HEK293 (cell line): ENCODE measurements around the gene CEBPA.

Experiments
- ELK4 ChIP-seq: IDR thresholded peaks from 2 replicates; pipeline ENCODE4 v1.6.1; 2011; ENCODE audit warnings: mild to moderate bottlenecking, low read depth, low read length, borderline replicate concordance
- IKZF3 ChIP-seq: fragments of 450-650 bp; IDR thresholded peaks from 2 replicates; pipeline ENCODE4 v1.5.0; 2018; ENCODE audit warnings: missing biosample characterization, mild to moderate bottlenecking, missing genetic modification characterization, moderate library complexity
- KLF7 ChIP-seq: fragments of 450-650 bp; formaldehyde crosslinking; IDR thresholded peaks from 2 replicates; pipeline ENCODE4 v1.5.1; 2016; ENCODE audit warnings: missing biosample characterization, missing genetic modification characterization, borderline replicate concordance
- OSR2 ChIP-seq: fragments of 450-650 bp; formaldehyde crosslinking; IDR thresholded peaks from 2 replicates; pipeline ENCODE4 v1.5.1; 2016; ENCODE audit warnings: missing biosample characterization, missing genetic modification characterization
- PATZ1 ChIP-seq: fragments of 450-650 bp; formaldehyde crosslinking; IDR thresholded peaks from 2 replicates; pipeline ENCODE4 v1.5.1; 2016; ENCODE audit warnings: missing biosample characterization, missing genetic modification characterization
- SP7 ChIP-seq: fragments of 450-650 bp; formaldehyde crosslinking; IDR thresholded peaks from 2 replicates; pipeline ENCODE4 v1.5.1; 2016; ENCODE audit warnings: missing biosample characterization, missing genetic modification characterization
- WT1 ChIP-seq: fragments of 450-650 bp; formaldehyde crosslinking; IDR thresholded peaks from 2 replicates; pipeline ENCODE4 v1.5.1; 2016; ENCODE audit warnings: missing biosample characterization, missing genetic modification characterization
- YY1 ChIP-seq: fragments of 450-650 bp; formaldehyde crosslinking; IDR thresholded peaks from 2 replicates; pipeline ENCODE4 v1.5.1; 2018; ENCODE audit warnings: missing biosample characterization, missing genetic modification characterization
- YY2 ChIP-seq: fragments of 450-650 bp; formaldehyde crosslinking; IDR thresholded peaks from 2 replicates; pipeline ENCODE4 v1.5.1; 2016; ENCODE audit warnings: missing biosample characterization, missing genetic modification characterization
- ZBTB21 ChIP-seq: fragments of 450-650 bp; formaldehyde crosslinking; IDR thresholded peaks from 2 replicates; pipeline ENCODE4 v1.5.1; 2017; ENCODE audit warnings: missing biosample characterization, missing genetic modification characterization
- ZFHX2 ChIP-seq: fragments of 450-650 bp; formaldehyde crosslinking; conservative IDR thresholded peaks from 2 replicates; pipeline ENCODE4 v1.5.1; 2016; ENCODE audit warnings: missing biosample characterization, missing genetic modification characterization
- ZFP41 ChIP-seq: fragments of 450-650 bp; formaldehyde crosslinking; IDR thresholded peaks from 2 replicates; pipeline ENCODE4 v1.5.1; 2016; ENCODE audit warnings: missing biosample characterization, missing genetic modification characterization, borderline replicate concordance
- ZNF140 ChIP-seq: fragments of 450-650 bp; formaldehyde crosslinking; IDR thresholded peaks from 2 replicates; pipeline ENCODE4 v1.5.1; 2016; ENCODE audit warnings: missing biosample characterization, missing genetic modification characterization
- ZNF157 ChIP-seq: fragments of 450-650 bp; formaldehyde crosslinking; IDR thresholded peaks from 2 replicates; pipeline ENCODE4 v1.5.1; 2016; ENCODE audit warnings: missing biosample characterization, missing genetic modification characterization
- ZNF223 ChIP-seq: fragments of 450-650 bp; formaldehyde crosslinking; IDR thresholded peaks from 2 replicates; pipeline ENCODE4 v1.5.1; 2016; ENCODE audit warnings: missing biosample characterization, missing genetic modification characterization
- ZNF341 ChIP-seq: fragments of 450-650 bp; formaldehyde crosslinking; IDR thresholded peaks from 2 replicates; pipeline ENCODE4; 2016; ENCODE audit warnings: low read depth, missing biosample characterization, missing genetic modification characterization
- ZNF571 ChIP-seq: fragments of 450-650 bp; formaldehyde crosslinking; IDR thresholded peaks from 2 replicates; pipeline ENCODE4 v1.5.0; 2017; ENCODE audit warnings: missing biosample characterization, missing genetic modification characterization
- ZNF610 ChIP-seq: fragments of 450-650 bp; formaldehyde crosslinking; IDR thresholded peaks from 2 replicates; pipeline ENCODE4 v1.5.1; 2016; ENCODE audit warnings: missing biosample characterization, missing genetic modification characterization, borderline replicate concordance
- ZNF658 ChIP-seq: fragments of 450-650 bp; formaldehyde crosslinking; IDR thresholded peaks from 2 replicates; pipeline ENCODE4; 2016; ENCODE audit warnings: missing biosample characterization, missing genetic modification characterization
- ZNF704 ChIP-seq: fragments of 450-650 bp; formaldehyde crosslinking; IDR thresholded peaks from 2 replicates; pipeline ENCODE4 v1.5.1; 2016; ENCODE audit warnings: missing biosample characterization, missing genetic modification characterization
- ZNF76 ChIP-seq: fragments of 450-650 bp; formaldehyde crosslinking; IDR thresholded peaks from 2 replicates; pipeline ENCODE4; 2016; ENCODE audit warnings: low read depth, missing biosample characterization, missing genetic modification characterization, borderline replicate concordance
- ZNF785 ChIP-seq: fragments of 450-650 bp; formaldehyde crosslinking; IDR thresholded peaks from 2 replicates; pipeline ENCODE4 v1.5.1; 2016; ENCODE audit warnings: missing biosample characterization, missing genetic modification characterization
- ZNF830 ChIP-seq: fragments of 450-650 bp; IDR thresholded peaks from 2 replicates; pipeline ENCODE4 v1.5.0; 2018; ENCODE audit warnings: missing biosample characterization, missing genetic modification characterization, low read depth, mild to moderate bottlenecking, moderate library complexity
- ZNF837 ChIP-seq: fragments of 450-650 bp; formaldehyde crosslinking; IDR thresholded peaks from 2 replicates; pipeline ENCODE4 v1.5.1; 2016; ENCODE audit warnings: missing biosample characterization, missing genetic modification characterization
- ZSCAN30 ChIP-seq: fragments of 450-650 bp; IDR thresholded peaks from 2 replicates; pipeline ENCODE4 v1.5.1; 2018; ENCODE audit warnings: missing biosample characterization, mild to moderate bottlenecking, missing genetic modification characterization, moderate library complexity
- TF ChIP-seq, protein P1 (sequence below): fragments of 450-650 bp; formaldehyde crosslinking; IDR thresholded peaks from 2 replicates; pipeline ENCODE4 v1.5.1; 2016; ENCODE audit warnings: missing biosample characterization, missing genetic modification characterization
- TF ChIP-seq, protein P2 (sequence below): fragments of 450-650 bp; formaldehyde crosslinking; IDR thresholded peaks from 2 replicates; pipeline ENCODE4 v1.5.1; 2016; ENCODE audit warnings: missing biosample characterization, missing genetic modification characterization
- TF ChIP-seq, protein P3 (sequence below): fragments of 450-650 bp; formaldehyde crosslinking; IDR thresholded peaks from 2 replicates; pipeline ENCODE4 v1.5.1; 2016; ENCODE audit warnings: missing biosample characterization, missing genetic modification characterization
- TF ChIP-seq, protein P4 (sequence below): fragments of 450-650 bp; formaldehyde crosslinking; IDR thresholded peaks from 2 replicates; pipeline ENCODE4 v1.5.1; 2016; ENCODE audit warnings: missing biosample characterization, missing genetic modification characterization

The CEBPA gene

GRCh38 chr19:33250500-33250899, 51.8 kb downstream of the CEBPA start (continued):
- TF ChIP-seq, protein P1, sequence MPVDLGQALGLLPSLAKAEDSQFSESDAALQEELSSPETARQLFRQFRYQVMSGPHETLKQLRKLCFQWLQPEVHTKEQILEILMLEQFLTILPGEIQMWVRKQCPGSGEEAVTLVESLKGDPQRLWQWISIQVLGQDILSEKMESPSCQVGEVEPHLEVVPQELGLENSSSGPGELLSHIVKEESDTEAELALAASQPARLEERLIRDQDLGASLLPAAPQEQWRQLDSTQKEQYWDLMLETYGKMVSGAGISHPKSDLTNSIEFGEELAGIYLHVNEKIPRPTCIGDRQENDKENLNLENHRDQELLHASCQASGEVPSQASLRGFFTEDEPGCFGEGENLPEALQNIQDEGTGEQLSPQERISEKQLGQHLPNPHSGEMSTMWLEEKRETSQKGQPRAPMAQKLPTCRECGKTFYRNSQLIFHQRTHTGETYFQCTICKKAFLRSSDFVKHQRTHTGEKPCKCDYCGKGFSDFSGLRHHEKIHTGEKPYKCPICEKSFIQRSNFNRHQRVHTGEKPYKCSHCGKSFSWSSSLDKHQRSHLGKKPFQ: peak; percentile 62; the same call in 1 of the 2 replicates
- TF ChIP-seq, protein P2, sequence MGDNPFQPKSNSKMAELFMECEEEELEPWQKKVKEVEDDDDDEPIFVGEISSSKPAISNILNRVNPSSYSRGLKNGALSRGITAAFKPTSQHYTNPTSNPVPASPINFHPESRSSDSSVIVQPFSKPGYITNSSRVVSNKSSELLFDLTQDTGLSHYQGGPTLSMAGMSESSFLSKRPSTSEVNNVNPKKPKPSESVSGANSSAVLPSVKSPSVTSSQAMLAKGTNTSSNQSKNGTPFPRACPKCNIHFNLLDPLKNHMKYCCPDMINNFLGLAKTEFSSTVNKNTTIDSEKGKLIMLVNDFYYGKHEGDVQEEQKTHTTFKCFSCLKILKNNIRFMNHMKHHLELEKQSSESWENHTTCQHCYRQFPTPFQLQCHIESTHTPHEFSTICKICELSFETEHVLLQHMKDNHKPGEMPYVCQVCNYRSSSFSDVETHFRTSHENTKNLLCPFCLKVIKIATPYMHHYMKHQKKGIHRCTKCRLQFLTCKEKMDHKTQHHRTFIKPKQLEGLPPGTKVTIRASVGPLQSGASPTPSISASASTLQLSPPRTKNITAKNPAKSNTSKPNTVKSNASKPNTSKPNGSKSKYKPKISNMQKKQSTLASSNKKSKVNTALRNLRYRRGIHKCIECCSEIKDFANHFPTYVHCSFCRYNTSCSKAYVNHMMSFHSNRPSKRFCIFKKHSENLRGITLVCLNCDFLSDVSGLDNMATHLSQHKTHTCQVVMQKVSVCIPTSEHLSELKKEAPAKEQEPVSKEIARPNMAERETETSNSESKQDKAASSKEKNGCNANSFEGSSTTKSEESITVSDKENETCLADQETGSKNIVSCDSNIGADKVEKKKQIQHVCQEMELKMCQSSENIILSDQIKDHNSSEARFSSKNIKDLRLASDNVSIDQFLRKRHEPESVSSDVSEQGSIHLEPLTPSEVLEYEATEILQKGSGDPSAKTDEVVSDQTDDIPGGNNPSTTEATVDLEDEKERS (tag by site-specific recombination): no peak
- TF ChIP-seq ZFHX2 (tag by site-specific recombination) (peak; percentile 35; the same call in 1 of the 2 replicates), WT1 (tag by site-specific recombination) (no peak), ZNF76 (tag by site-specific recombination) (no peak), ZSCAN30 (no peak), ZNF830 (no peak), OSR2 (tag by site-specific recombination) (no peak), IKZF3 (tag by site-specific recombination) (no peak), ZNF140 (tag by site-specific recombination) (no peak), ZNF341 (tag by site-specific recombination) (no peak), ZNF837 (no peak), PATZ1 (tag by site-specific recombination) (no peak), ZBTB21 (no peak; the same call in 1 of the 2 replicates), ZNF571 (peak; percentile 92), ZFP41 (no peak), YY1 (tag by site-specific recombination) (no peak; the same call in 1 of the 2 replicates), ELK4 (no peak), ZNF785 (peak; percentile 96), KLF7 (no peak), ZNF658 (peak; percentile 70; the same call in 1 of the 2 replicates), ZNF704 (tag by site-specific recombination) (peak; percentile 57; the same call in 1 of the 2 replicates), ZNF610 (tag by site-specific recombination) (no peak), ZNF157 (tag by site-specific recombination) (peak; percentile 56; the same call in 1 of the 2 replicates), SP7 (tag by site-specific recombination) (no peak), YY2 (tag by site-specific recombination) (0 out of 2 replicates have a peak, but pooled peaks have one; percentile 10), ZNF223 (no peak)
- TF ChIP-seq, protein P3, sequence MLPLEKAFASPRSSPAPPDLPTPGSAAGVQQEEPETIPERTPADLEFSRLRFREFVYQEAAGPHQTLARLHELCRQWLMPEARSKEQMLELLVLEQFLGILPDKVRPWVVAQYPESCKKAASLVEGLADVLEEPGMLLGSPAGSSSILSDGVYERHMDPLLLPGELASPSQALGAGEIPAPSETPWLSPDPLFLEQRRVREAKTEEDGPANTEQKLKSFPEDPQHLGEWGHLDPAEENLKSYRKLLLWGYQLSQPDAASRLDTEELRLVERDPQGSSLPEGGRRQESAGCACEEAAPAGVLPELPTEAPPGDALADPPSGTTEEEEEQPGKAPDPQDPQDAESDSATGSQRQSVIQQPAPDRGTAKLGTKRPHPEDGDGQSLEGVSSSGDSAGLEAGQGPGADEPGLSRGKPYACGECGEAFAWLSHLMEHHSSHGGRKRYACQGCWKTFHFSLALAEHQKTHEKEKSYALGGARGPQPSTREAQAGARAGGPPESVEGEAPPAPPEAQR: no peak
- TF ChIP-seq, protein P4, sequence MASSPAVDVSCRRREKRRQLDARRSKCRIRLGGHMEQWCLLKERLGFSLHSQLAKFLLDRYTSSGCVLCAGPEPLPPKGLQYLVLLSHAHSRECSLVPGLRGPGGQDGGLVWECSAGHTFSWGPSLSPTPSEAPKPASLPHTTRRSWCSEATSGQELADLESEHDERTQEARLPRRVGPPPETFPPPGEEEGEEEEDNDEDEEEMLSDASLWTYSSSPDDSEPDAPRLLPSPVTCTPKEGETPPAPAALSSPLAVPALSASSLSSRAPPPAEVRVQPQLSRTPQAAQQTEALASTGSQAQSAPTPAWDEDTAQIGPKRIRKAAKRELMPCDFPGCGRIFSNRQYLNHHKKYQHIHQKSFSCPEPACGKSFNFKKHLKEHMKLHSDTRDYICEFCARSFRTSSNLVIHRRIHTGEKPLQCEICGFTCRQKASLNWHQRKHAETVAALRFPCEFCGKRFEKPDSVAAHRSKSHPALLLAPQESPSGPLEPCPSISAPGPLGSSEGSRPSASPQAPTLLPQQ: no peak
